Uterus (tissue), 4 donors: ENCODE measurements around the gene RNF183. TPM values are rescaled to one million over a fixed set of nuclear protein-coding genes. Genes with fewer than 3 reads are reported as not detected.

Experiments used
- DNase-seq, 2 donors: peaks; one replicate each; pipeline ENCODE4 v3.0.0-alpha.2; 2019 to 2020
- H3K27ac ChIP-seq, 2 donors: fragments of 200-600 bp; sonication (generic); 1 replicate in 1 of 2; 2 replicates in 1 of 2; pipeline ENCODE4 v1.5.1; 2016 to 2018
- H3K27me3 ChIP-seq, 2 donors: fragments of 200-600 bp; sonication (generic); one replicate each; pipeline ENCODE4 v1.5.1; 2018 to 2019; ENCODE audit warnings: control low read depth in 1 of 2
- H3K36me3 ChIP-seq, 2 donors: fragments of 200-600 bp; sonication (generic); one replicate each; pipeline ENCODE4 v1.5.1; 2019; ENCODE audit warnings: control low read depth in 1 of 2
- H3K4me1 ChIP-seq, 2 donors: fragments of 200-600 bp; sonication (generic); one replicate each; pipeline ENCODE4 v1.5.1; 2018 to 2019; ENCODE audit warnings: control low read depth in 1 of 2
- H3K4me3 ChIP-seq, 2 donors: fragments of 200-600 bp; sonication (generic); 1 replicate in 1 of 2; 2 replicates in 1 of 2; pipeline ENCODE4 v1.5.1; 2018 to 2019; ENCODE audit warnings: mild to moderate bottlenecking in 1 of 2
- H3K9me3 ChIP-seq, 2 donors: fragments of 200-600 bp; sonication (generic); one replicate each; pipeline ENCODE4 v1.5.1; 2019; ENCODE audit warnings: control low read depth in 1 of 2
- CTCF ChIP-seq, 4 experiments: fragments of 200-600 bp in 2 of 4; fragments of 450-650 bp in 2 of 4; sonication (generic) in 2 of 4; IDR thresholded peaks; one replicate each; pipeline ENCODE4 v1.5.1; 2016 to 2019; ENCODE audit warnings: antibody characterized with exemption in 4 of 4, mild to moderate bottlenecking in 2 of 4, moderate library complexity in 1 of 4
- POLR2A ChIP-seq, 2 donors: fragments of 450-650 bp; IDR thresholded peaks; one replicate each; pipeline ENCODE4 v1.6.1; 2016; ENCODE audit warnings: antibody characterized with exemption in 2 of 2, mild to moderate bottlenecking in 1 of 2, moderate library complexity in 1 of 2
- intact Hi-C: fragments of 100-400 bp; cut with DNase I; formaldehyde crosslinking; loops from one replicate; pipeline ENCODE4 v1.15.1; 2023; ENCODE audit warnings: low total_unique reads
- total RNA-seq, 4 donors: library from RNA; depleted of rRNA in 3 of 4; stranded (reverse); fragments of >200 nt in 3 of 4; gene quantifications; one replicate each; pipeline versions ENCODE4 v1.1.0 to v1.2.4, GENCODE V29; 2014 to 2023
- donor health status: DM: yes; HTN: yes; CAD: no.

Gene RNF183
- total RNA-seq, 4 donors from 2014 or later, result 0.35 to 0.82 TPM; not detected in 2

DNA sequence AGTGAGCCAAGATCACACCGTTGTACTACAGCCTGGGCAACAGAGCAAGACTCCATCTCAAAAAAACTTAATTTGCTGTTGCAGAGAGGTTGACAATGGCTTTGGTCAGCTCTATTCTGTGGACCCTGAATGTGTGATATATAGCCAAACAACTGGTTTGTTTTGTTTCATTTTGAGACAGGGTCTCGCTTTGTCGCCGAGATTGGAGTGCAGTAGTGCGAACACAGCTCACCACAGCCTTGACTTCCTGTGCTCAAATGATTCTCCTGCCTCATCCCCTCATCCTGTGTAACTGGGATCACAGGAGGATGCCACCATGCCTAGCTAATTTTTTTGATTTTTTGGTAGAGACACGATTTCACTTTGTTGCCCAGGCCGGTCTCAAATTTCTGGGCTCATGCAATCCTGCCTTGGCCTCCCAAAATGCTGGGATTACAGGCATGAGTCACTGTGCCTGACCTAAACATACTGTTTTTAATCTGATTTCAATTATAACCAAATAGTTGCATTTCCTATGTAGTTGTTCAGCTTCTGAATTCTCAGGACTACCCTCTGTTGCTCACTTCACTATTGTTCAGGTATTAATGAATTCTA lies 9.8 kb downstream of the RNF183 start:
- Histone ChIP-seq H3K9me3 (no peaks in the 10 kb centered on the region), H3K4me3 (no peak overlapping the region), H3K36me3 (no peaks in the 10 kb centered on the region), H3K4me1 (no peaks in the 10 kb centered on the region), H3K27me3 (no peaks in the 10 kb centered on the region), H3K27ac (no peak overlapping the region)
- DNase-seq, result no peak
- intact Hi-C loops, result no loop called here
- no peak for TF ChIP-seq POLR2A (IDR thresholded peaks at IDR 0.05)
- no peak for TF ChIP-seq CTCF (IDR thresholded peaks at IDR 0.05)

- H3K4me3 ChIP-seq, result no peak overlapping the region
- no peaks in the 10 kb centered on the region for H3K27me3 ChIP-seq
- no peak overlapping the region for H3K27ac ChIP-seq
- intact Hi-C loops, result no loop called here
- TF ChIP-seq POLR2A (IDR thresholded peaks at IDR 0.05) (no peak), CTCF (IDR thresholded peaks at IDR 0.05) (no peak)
- no peaks in the 10 kb centered on the region for H3K9me3 ChIP-seq
- no peaks in the 10 kb centered on the region for H3K36me3 ChIP-seq
- H3K4me1 ChIP-seq, result no peaks in the 10 kb centered on the region
- DNase-seq, result no peak
Measured at GRCh38 chr9:113290052-113290607, 13.0 kb downstream of the RNF183 start.

- TF ChIP-seq POLR2A (IDR thresholded peaks at IDR 0.05) (no peak), CTCF (IDR thresholded peaks at IDR 0.05) (no peak)
- H3K4me1 ChIP-seq, result no peaks in the 10 kb centered on the region
- no peaks in the 10 kb centered on the region for H3K36me3 ChIP-seq
- H3K4me3 ChIP-seq, result no peak overlapping the region
- H3K27ac ChIP-seq, result no peak overlapping the region
- intact Hi-C loops, result no loop called here
- H3K9me3 ChIP-seq, result no peaks in the 10 kb centered on the region
- DNase-seq, result no peak
- H3K27me3 ChIP-seq, result no peaks in the 10 kb centered on the region
Measured at GRCh38 chr9:113289091-113289490, 14.1 kb downstream of the RNF183 start.

- Histone ChIP-seq H3K4me3 (no peak overlapping the region), H3K27ac (no peak overlapping the region), H3K4me1 (peaks cover 0 to 4% of the 10 kb centered on the region in 2 donors), H3K36me3 (no peaks in the 10 kb centered on the region), H3K27me3 (no peaks in the 10 kb centered on the region), H3K9me3 (no peaks in the 10 kb centered on the region)
- intact Hi-C loops, result no loop called here
- no peak for DNase-seq
- no peak for TF ChIP-seq CTCF (IDR thresholded peaks at IDR 0.05)
Measured at GRCh38 chr9:113281356-113281755, 21.8 kb downstream of the RNF183 start.

- no peak for DNase-seq
- Histone ChIP-seq H3K27ac (no peak overlapping the region), H3K36me3 (no peaks in the 10 kb centered on the region), H3K9me3 (no peaks in the 10 kb centered on the region), H3K27me3 (no peaks in the 10 kb centered on the region), H3K4me1 (peaks cover 0 to 4% of the 10 kb centered on the region in 2 donors), H3K4me3 (no peak overlapping the region)
- intact Hi-C loops, result loop anchor here (10.0 kb wide), 1 partner anchor 126 kb away; the partner anchor contains the start of gene ALAD
- TF ChIP-seq CTCF (IDR thresholded peaks at IDR 0.05), result no peak
- TF ChIP-seq POLR2A (IDR thresholded peaks at IDR 0.05), result no peak
Measured at GRCh38 chr9:113278840-113279239, 24.3 kb downstream of the RNF183 start.
